SK-N-SH (cell line): Measurements from ENCODE around the gene PACSIN2. TPM values are rescaled to one million over a fixed set of nuclear protein-coding genes. Genes with fewer than 3 reads are reported as not detected.

Source experiments
- CTCF ChIA-PET: fragments of 300-600, 350-600 bp; formaldehyde crosslinking; extraction: SDS; loops from one replicate; lab custom pipeline; 2021; lab: Yijun Ruan, JAX
- POLR2A ChIA-PET: fragments of 350-600 bp; sonication (Branson Sonifier 250); formaldehyde crosslinking; extraction: SDS; loops from one replicate; lab custom pipeline; 2020; ENCODE audit warnings: antibody characterized with exemption, inconsistent platforms; lab: Yijun Ruan, JAX
- DNase-seq: peaks from one replicate; pipeline ENCODE4 v3.0.0; 2012
- H2AFZ ChIP-seq: fragments of 200-600 bp; sonication (generic); 2 replicates; pipeline ENCODE4 v1.8.1; 2016; ENCODE audit warnings: antibody characterized with exemption, mild to moderate bottlenecking, low read depth
- H3F3A ChIP-seq: fragments of 200-600 bp; sonication (generic); replicated peaks from 2 replicates; pipeline ENCODE3; 2016; ENCODE audit warnings: antibody characterized with exemption, mild to moderate bottlenecking; ENCODE audit not compliant: insufficient read depth
- H3K27ac ChIP-seq, 2 experiments: fragments of 200-500 bp in 1 of 2; fragments of 200-600 bp in 1 of 2; sonication (Bioruptor generic) in 1 of 2; sonication (generic), shearing (Covaris generic) in 1 of 2; 2 replicates each; pipeline versions ENCODE4 v1.5.1 to v1.6.1; 2014 to 2016; ENCODE audit warnings: low read depth in 2 of 2, inconsistent platforms in 1 of 2, low read length in 1 of 2, mild to moderate bottlenecking in 1 of 2, mixed read lengths in 1 of 2
- H3K27me3 ChIP-seq: fragments of 200-600 bp; sonication (generic), shearing (Covaris generic); 2 replicates; pipeline ENCODE4 v1.6.1; 2016; ENCODE audit warnings: mixed run types; ENCODE audit not compliant: insufficient read depth
- H3K36me3 ChIP-seq, 2 experiments: fragments of 200-500 bp in 1 of 2; fragments of 200-600 bp in 1 of 2; sonication (Bioruptor generic) in 1 of 2; sonication (generic) in 1 of 2; replicated peaks in 1 of 2; 2 replicates each; pipeline versions ENCODE3 to v1.5.1; 2014 to 2016; ENCODE audit warnings: low read length in 1 of 2, mild to moderate bottlenecking in 1 of 2; ENCODE audit not compliant: insufficient read depth in 2 of 2, control insufficient read depth in 1 of 2
- H3K4me1 ChIP-seq, 2 experiments: fragments of 200-500 bp in 1 of 2; fragments of 200-600 bp in 1 of 2; sonication (Bioruptor generic) in 1 of 2; sonication (generic), shearing (Covaris generic) in 1 of 2; 2 replicates each; pipeline versions ENCODE4 v1.5.1 to v1.6.1; 2014 to 2016; ENCODE audit warnings: low read depth in 1 of 2, low read length in 1 of 2, mixed run types in 1 of 2; ENCODE audit not compliant: insufficient read depth in 2 of 2, control insufficient read depth in 1 of 2
- H3K4me2 ChIP-seq: fragments of 200-600 bp; sonication (generic), shearing (Covaris generic); 2 replicates; pipeline ENCODE4 v1.6.1; 2017; ENCODE audit warnings: mixed run types
- H3K4me3 ChIP-seq, 2 experiments: fragments of 200-500 bp in 1 of 2; fragments of 200-600 bp in 1 of 2; sonication (Bioruptor generic) in 1 of 2; sonication (generic), shearing (Covaris generic) in 1 of 2; 2 replicates each; pipeline versions ENCODE4 v1.5.1 to v1.8.1; 2014 to 2016; ENCODE audit warnings: low read depth in 2 of 2, inconsistent platforms in 1 of 2, low read length in 1 of 2, mild to moderate bottlenecking in 1 of 2, mixed read lengths in 1 of 2, moderate library complexity in 1 of 2
- H3K79me2 ChIP-seq: fragments of 200-600 bp; sonication (generic); 2 replicates; pipeline ENCODE4 v1.8.1; 2017; ENCODE audit warnings: mild to moderate bottlenecking; ENCODE audit not compliant: insufficient read depth
- H3K9ac ChIP-seq: fragments of 200-600 bp; sonication (generic); 2 replicates; pipeline ENCODE4 v1.6.1; 2017; ENCODE audit warnings: mixed run types
- H3K9me2 ChIP-seq: fragments of 200-600 bp; sonication (generic); 2 replicates; pipeline ENCODE4 v1.6.1; 2017; ENCODE audit warnings: mixed run types
- H3K9me3 ChIP-seq: fragments of 200-600 bp; sonication (generic); 2 replicates; pipeline ENCODE4 v1.6.1; 2017; ENCODE audit warnings: mixed run types, mild to moderate bottlenecking, moderate library complexity
- H4K20me1 ChIP-seq: fragments of 200-600 bp; sonication (generic); 2 replicates; pipeline ENCODE4 v1.6.1; 2017; ENCODE audit warnings: mild to moderate bottlenecking, mixed run types; ENCODE audit not compliant: insufficient read depth
- ELF1 ChIP-seq: IDR thresholded peaks from 2 replicates; pipeline ENCODE4 v1.4.0; 2012
- EP300 ChIP-seq, 2 experiments: IDR thresholded peaks; 2 replicates each; pipeline versions ENCODE4 v1.4.0 to v1.6.1; 2012; ENCODE audit warnings: borderline replicate concordance in 1 of 2, low read depth in 1 of 2, low read length in 1 of 2
- EZH2phosphoT487 ChIP-seq: fragments of 200-600 bp; sonication (generic); IDR thresholded peaks from 2 replicates; pipeline ENCODE4 v1.6.1; 2017; ENCODE audit warnings: low read depth, mixed run types, mild to moderate bottlenecking, antibody characterized with exemption, moderate library complexity, borderline replicate concordance
- FOXJ3 ChIP-seq: sonication (generic); formaldehyde crosslinking; IDR thresholded peaks from 2 replicates; pipeline ENCODE4 v1.5.1; 2020; ENCODE audit warnings: mild to moderate bottlenecking, missing genetic modification reagents
- GABPA ChIP-seq: IDR thresholded peaks from 2 replicates; pipeline ENCODE4 v1.4.0; 2012; ENCODE audit warnings: low read depth, mild to moderate bottlenecking
- IRF3 ChIP-seq: fragments of 150-350 bp; IDR thresholded peaks from 2 replicates; pipeline ENCODE4 v1.6.1; 2016; ENCODE audit warnings: mild to moderate bottlenecking, low read depth, low read length
- MEF2A ChIP-seq: IDR thresholded peaks from 2 replicates; pipeline ENCODE4 v1.4.0; 2012; ENCODE audit warnings: low read depth, borderline replicate concordance
- MXI1 ChIP-seq: IDR thresholded peaks from 2 replicates; pipeline ENCODE4 v1.6.1; 2012; ENCODE audit warnings: mild to moderate bottlenecking, low read depth, low read length, improper control_type of control experiment
- NFIC ChIP-seq: IDR thresholded peaks from 2 replicates; pipeline ENCODE4 v1.4.0; 2012; ENCODE audit warnings: borderline replicate concordance
- NRF1 ChIP-seq: IDR thresholded peaks from 2 replicates; pipeline ENCODE4 v1.6.1; 2012; ENCODE audit warnings: low read depth, mild to moderate bottlenecking, low read length
- PBX3 ChIP-seq: IDR thresholded peaks from 2 replicates; pipeline ENCODE4; 2012
- POLR2AphosphoS5 ChIP-seq: IDR thresholded peaks from 2 replicates; pipeline ENCODE4 v1.6.1; 2012; ENCODE audit warnings: low read depth, low read length
- RFX5 ChIP-seq: IDR thresholded peaks from 2 replicates; pipeline ENCODE4 v1.6.1; 2012; ENCODE audit warnings: mild to moderate bottlenecking, improper control_type of control experiment, low read length
- SIN3A ChIP-seq: IDR thresholded peaks from 2 replicates; pipeline ENCODE4 v1.6.1; 2012; ENCODE audit warnings: low read depth, mild to moderate bottlenecking, low read length, moderate library complexity, borderline replicate concordance
- SMC3 ChIP-seq: IDR thresholded peaks from 2 replicates; pipeline ENCODE4 v1.6.1; 2012; ENCODE audit warnings: low read depth, low read length, improper control_type of control experiment
- TCF12 ChIP-seq: IDR thresholded peaks from 2 replicates; pipeline ENCODE4 v1.4.0; 2012
- TEAD4 ChIP-seq: IDR thresholded peaks from 2 replicates; pipeline ENCODE4 v1.4.0; 2012; ENCODE audit warnings: mild to moderate bottlenecking, borderline replicate concordance; ENCODE audit not compliant: insufficient read depth
- ZBTB33 ChIP-seq: IDR thresholded peaks from 2 replicates; pipeline ENCODE4 v1.4.0; 2012; ENCODE audit warnings: low read depth, borderline replicate concordance
- WGBS: methylation state at CpG from one replicate; pipeline ENCODE4 v1.1.6; 2017; ENCODE audit warnings: low lambda C conversion rate; 5-methylcytosine and 5-hydroxymethylcytosine counted together
- polyA plus RNA-seq, 3 experiments: library from polyadenylated mRNA; depleted of rRNA; stranded (reverse); fragments of >200 nt; gene quantifications; 2 replicates each; pipeline ENCODE4 v1.2.3, GENCODE V29; 2012
- TF ChIP-seq, protein P1 (sequence below): IDR thresholded peaks from 2 replicates; pipeline ENCODE4 v1.4.0; 2012; ENCODE audit warnings: low read depth

The PACSIN2 gene
- polyA plus RNA-seq, 1 of the 3 experiments (the other 2 are of a cell fraction) = 60.5 TPM

DNA sequence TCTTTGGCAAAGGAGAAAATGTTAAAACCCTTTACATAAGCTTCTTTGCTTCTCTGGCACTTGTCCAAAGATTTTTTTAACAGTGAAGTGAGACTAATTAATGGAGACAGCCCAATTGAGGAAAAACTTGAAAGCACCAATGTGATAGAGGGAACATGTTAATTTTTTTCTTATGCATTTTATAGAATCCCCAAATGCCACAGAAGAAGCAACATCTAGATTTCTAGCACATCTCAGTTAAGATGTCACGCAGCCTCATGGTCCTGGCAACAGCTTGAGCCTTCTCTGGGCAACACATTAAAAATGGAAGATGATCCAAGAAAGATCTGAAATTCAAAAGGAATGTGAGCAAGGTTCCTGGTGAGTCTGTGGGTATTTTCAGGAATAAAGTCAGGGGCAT, 48.5 kb downstream of the PACSIN2 start:
- Histone ChIP-seq H3K4me2 (no peak overlapping the region), H3K79me2 (peaks cover 59% of the 10 kb centered on the region), H3K9me3 (no peaks in the 10 kb centered on the region), H3K4me1 (peaks cover 4 to 6% of the 10 kb centered on the region in 2 experiments; a peak in 2 of 4 replicates), H3K36me3 (no peaks in the 10 kb centered on the region), H2AFZ (no peak overlapping the region), H3K4me3 (no peak overlapping the region), H3K9ac (no peak overlapping the region), H3K27me3 (no peaks in the 10 kb centered on the region), H3K9me2 (no peaks in the 10 kb centered on the region), H4K20me1 (peaks cover 22% of the 10 kb centered on the region; the same call in 1 of the 2 replicates), H3K27ac (peak overlapping the region in 1 of 2 experiments; percentile 42; a peak in 1 of 4 replicates), H3F3A (no peaks in the 10 kb centered on the region)
- CTCF ChIA-PET = interaction anchor here (1.2 kb wide), 1 partner anchor 99 kb away, joined by 5 read pairs; no protein-coding TSS in a partner anchor
- no peak for TF ChIP-seq TCF12
- peak; percentile 13; the same call in 1 of the 2 replicates for TF ChIP-seq PBX3
- TF ChIP-seq NFIC = 0 out of 2 replicates have a peak, but pooled peaks have one; percentile 6
- no peak for TF ChIP-seq MEF2A
- TF ChIP-seq NRF1 = no peak
- POLR2A ChIA-PET = no interaction called here
- DNase-seq = no peak
- WGBS = 89% methylated on average over 1 of the region's 1 CpG

- Histone ChIP-seq H3K4me3 (no peak overlapping the region), H3K27ac (no peak overlapping the region), H2AFZ (no peak overlapping the region), H3K27me3 (no peaks in the 10 kb centered on the region), H3K79me2 (peaks cover 72% of the 10 kb centered on the region), H3K9me3 (no peaks in the 10 kb centered on the region), H3K4me1 (peaks cover 10 to 15% of the 10 kb centered on the region in 2 experiments; a peak in 2 of 4 replicates), H3K9me2 (no peaks in the 10 kb centered on the region), H3K9ac (no peak overlapping the region), H4K20me1 (peaks cover 21% of the 10 kb centered on the region; the same call in 1 of the 2 replicates), H3K36me3 (no peaks in the 10 kb centered on the region), H3F3A (no peaks in the 10 kb centered on the region), H3K4me2 (no peak overlapping the region)
- WGBS = 71% methylated on average over 6 of the region's 6 CpGs
- POLR2A ChIA-PET = no interaction called here
- CTCF ChIA-PET = interaction anchor here (0.9 kb wide), 1 partner anchor 13 kb away, joined by 3 read pairs; no protein-coding TSS in a partner anchor
- DNase-seq = no peak
- TF ChIP-seq GABPA = no peak
- TF ChIP-seq FOXJ3 (CRISPR knock-in tag) = no peak
- TF ChIP-seq EZH2phosphoT487 = no peak
- TF ChIP-seq POLR2AphosphoS5 = no peak
- no peak for TF ChIP-seq RFX5
- TF ChIP-seq ZBTB33 = no peak
- TF ChIP-seq SIN3A = no peak
- TF ChIP-seq TCF12 = no peak
- TF ChIP-seq PBX3 = no peak
- no peak for TF ChIP-seq TEAD4
- no peak for TF ChIP-seq EP300 (IDR thresholded peaks at IDR 0.05; ENCODE audit: borderline replicate concordance in 1 of 2, low read depth in 1 of 2, low read length in 1 of 2)
- TF ChIP-seq ELF1 = no peak
- TF ChIP-seq, protein P1, sequence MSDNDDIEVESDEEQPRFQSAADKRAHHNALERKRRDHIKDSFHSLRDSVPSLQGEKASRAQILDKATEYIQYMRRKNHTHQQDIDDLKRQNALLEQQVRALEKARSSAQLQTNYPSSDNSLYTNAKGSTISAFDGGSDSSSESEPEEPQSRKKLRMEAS = no peak
- TF ChIP-seq MXI1 = no peak
- no peak for TF ChIP-seq IRF3
- TF ChIP-seq SMC3 = no peak
Measured at GRCh38 chr22:42964994-42965699, 49.8 kb downstream of the PACSIN2 start.
